Endothelial cell of umbilical vein (primary cell): ENCODE data around the gene TGFBR2.

Experiments used
- EZH2 ChIP-seq: IDR thresholded peaks from 2 replicates; pipeline ENCODE4 v1.6.1; 2012; ENCODE audit warnings: borderline replicate concordance, low read depth, mild to moderate bottlenecking, moderate library complexity, low read length, inconsistent platforms; ENCODE audit not compliant: severe bottlenecking
- FOS ChIP-seq: IDR thresholded peaks from 2 replicates; pipeline ENCODE4 v1.6.1; 2011; ENCODE audit warnings: mild to moderate bottlenecking, low read length, moderate library complexity, borderline replicate concordance; ENCODE audit not compliant: insufficient read depth
- GATA2 ChIP-seq: IDR thresholded peaks from 2 replicates; pipeline ENCODE4 v1.7.0; 2011; ENCODE audit warnings: low read depth, mild to moderate bottlenecking, moderate library complexity, mixed read lengths, low read length; ENCODE audit not compliant: insufficient read length, insufficient read depth
- JUN ChIP-seq: IDR thresholded peaks from 2 replicates; pipeline ENCODE4 v1.6.1; 2011; ENCODE audit warnings: borderline replicate concordance, low read depth; ENCODE audit not compliant: insufficient read length, insufficient read depth
- MAX ChIP-seq: IDR thresholded peaks from 2 replicates; pipeline ENCODE4 v1.6.1; 2011; ENCODE audit not compliant: insufficient read depth, insufficient read length
- MYC ChIP-seq: IDR thresholded peaks from one replicate; pipeline ENCODE4 v1.6.1; 2011; ENCODE audit warnings: mild to moderate bottlenecking, low read depth, low read length
- POLR2A ChIP-seq: IDR thresholded peaks from 2 replicates; pipeline ENCODE4 v1.6.1; 2012; ENCODE audit warnings: low read depth, mild to moderate bottlenecking, control low read depth, low read length
- POLR2AphosphoS5 ChIP-seq: IDR thresholded peaks from 2 replicates; pipeline ENCODE4 v1.6.1; 2012; ENCODE audit warnings: low read depth, mild to moderate bottlenecking, control low read depth, low read length, moderate library complexity; ENCODE audit not compliant: insufficient read depth
- TF ChIP-seq, protein P1 (sequence below), 2 donors: IDR thresholded peaks; 1 replicate in 1 of 2; 2 replicates in 1 of 2; pipeline ENCODE4 v1.5.1; 2011; ENCODE audit warnings: low read length in 2 of 2, mild to moderate bottlenecking in 2 of 2, moderate library complexity in 2 of 2, control low read depth in 1 of 2, inconsistent platforms in 1 of 2, low read depth in 1 of 2; ENCODE audit not compliant: insufficient read depth in 1 of 2; ENCODE audit errors: extremely low read depth in 1 of 2

- TF ChIP-seq POLR2AphosphoS5 (no peak), POLR2A (no peak), EZH2 (no peak), MAX (no peak), GATA2 (no peak), JUN (no peak), FOS (no peak), MYC (no peak)
- TF ChIP-seq, protein P1, sequence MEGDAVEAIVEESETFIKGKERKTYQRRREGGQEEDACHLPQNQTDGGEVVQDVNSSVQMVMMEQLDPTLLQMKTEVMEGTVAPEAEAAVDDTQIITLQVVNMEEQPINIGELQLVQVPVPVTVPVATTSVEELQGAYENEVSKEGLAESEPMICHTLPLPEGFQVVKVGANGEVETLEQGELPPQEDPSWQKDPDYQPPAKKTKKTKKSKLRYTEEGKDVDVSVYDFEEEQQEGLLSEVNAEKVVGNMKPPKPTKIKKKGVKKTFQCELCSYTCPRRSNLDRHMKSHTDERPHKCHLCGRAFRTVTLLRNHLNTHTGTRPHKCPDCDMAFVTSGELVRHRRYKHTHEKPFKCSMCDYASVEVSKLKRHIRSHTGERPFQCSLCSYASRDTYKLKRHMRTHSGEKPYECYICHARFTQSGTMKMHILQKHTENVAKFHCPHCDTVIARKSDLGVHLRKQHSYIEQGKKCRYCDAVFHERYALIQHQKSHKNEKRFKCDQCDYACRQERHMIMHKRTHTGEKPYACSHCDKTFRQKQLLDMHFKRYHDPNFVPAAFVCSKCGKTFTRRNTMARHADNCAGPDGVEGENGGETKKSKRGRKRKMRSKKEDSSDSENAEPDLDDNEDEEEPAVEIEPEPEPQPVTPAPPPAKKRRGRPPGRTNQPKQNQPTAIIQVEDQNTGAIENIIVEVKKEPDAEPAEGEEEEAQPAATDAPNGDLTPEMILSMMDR (IDR thresholded peaks at IDR 0.05; ENCODE audit: extremely low read depth in 1 of 2, insufficient read depth in 1 of 2, low read depth in 1 of 2, low read length in 2 of 2), result no peak
Measured at GRCh38 chr3:30728143-30728542, 121.7 kb downstream of the TGFBR2 start.
